Stomach (tissue), 9 donors: ENCODE data around the gene TDRD15. TPM values are rescaled to one million over a fixed set of nuclear protein-coding genes. Genes with fewer than 3 reads are reported as not detected.

ENCODE experiments used
- DNase-seq, 2 donors: peaks; one replicate each; pipeline versions ENCODE4 v3.0.0 to v3.0.0-alpha.2; 2013 to 2019
- H3K27ac ChIP-seq, 5 donors: fragments of 200-600 bp in 4 of 5; sonication (generic) in 4 of 5; one replicate each; pipeline ENCODE4 v1.5.1; 2013 to 2019; ENCODE audit warnings: mild to moderate bottlenecking in 1 of 5, moderate library complexity in 1 of 5
- H3K27me3 ChIP-seq, 3 donors: fragments of 200-600 bp; sonication (generic); one replicate each; pipeline ENCODE4 v1.5.1; 2017 to 2019; ENCODE audit warnings: mixed run types in 1 of 3
- H3K36me3 ChIP-seq, 4 donors: fragments of 200-600 bp; sonication (generic); 1 replicate in 3 of 4; 2 replicates in 1 of 4; pipeline ENCODE4 v1.5.1; 2016 to 2019
- H3K4me1 ChIP-seq, 4 donors: fragments of 200-600 bp; sonication (generic); one replicate each; pipeline ENCODE4 v1.5.1; 2016 to 2019
- H3K4me3 ChIP-seq, 4 donors: fragments of 200-600 bp; sonication (generic) in 3 of 4; one replicate each; pipeline ENCODE4 v1.5.1; 2016 to 2019; ENCODE audit warnings: mild to moderate bottlenecking in 1 of 4
- H3K9me3 ChIP-seq, 4 donors: fragments of 200-600 bp; sonication (generic); one replicate each; pipeline ENCODE4 v1.5.1; 2016 to 2019
- EP300 ChIP-seq: sonication (generic); formaldehyde crosslinking; IDR thresholded peaks from one replicate; pipeline ENCODE4 v1.6.1; 2017; ENCODE audit warnings: antibody characterized with exemption
- POLR2A ChIP-seq, 4 donors: fragments of 450-650 bp; IDR thresholded peaks; one replicate each; pipeline ENCODE4 v1.6.1; 2016; ENCODE audit warnings: antibody characterized with exemption in 4 of 4, control low read depth in 2 of 4, mild to moderate bottlenecking in 1 of 4, moderate library complexity in 1 of 4
- POLR2AphosphoS5 ChIP-seq, 3 donors: sonication (generic); formaldehyde crosslinking; IDR thresholded peaks; one replicate each; pipeline ENCODE4 v1.6.1; 2016; ENCODE audit warnings: antibody characterized with exemption in 3 of 3
- WGBS, 5 donors: extraction: QIAGEN DNeasy Blood & Tissue Kit in 3 of 5; methylation state at CpG; one replicate each; pipeline versions ENCODE4 v1.1.5 to v1.1.7; 2013 to 2018; 5-methylcytosine and 5-hydroxymethylcytosine counted together
- intact Hi-C: fragments of 100-400 bp; cut with DNase I; formaldehyde crosslinking; loops from one replicate; pipeline ENCODE4 v1.15.1; 2023; ENCODE audit warnings: low total_unique reads
- polyA plus RNA-seq, 3 donors: library from polyadenylated mRNA; stranded (reverse); fragments of 200-250 nt; gene quantifications; one replicate each; pipeline ENCODE4 v1.2.3, GENCODE V29; 2013
- total RNA-seq, 5 donors: library from RNA; depleted of rRNA; stranded (reverse); fragments of >200 nt; gene quantifications; one replicate each; pipeline versions ENCODE4 v1.1.0 to v1.2.3, GENCODE V29; 2014 to 2016
- TF ChIP-seq, protein P1 (sequence below), 7 experiments: fragments of 450-650 bp in 4 of 7; fragments of 200-600 bp in 3 of 7; sonication (generic) in 3 of 7; IDR thresholded peaks; one replicate each; pipeline ENCODE4 v1.5.1; 2016 to 2019; ENCODE audit warnings: antibody characterized with exemption in 7 of 7, control low read depth in 2 of 7, mild to moderate bottlenecking in 1 of 7
- donor health status: healthy with polysubstance abuse.
- donor health status: Bipolar disorder and iron deficiency.
- donor health status: healthy.

TDRD15 gene
- total and polyA plus RNA-seq, 8 donors, result under 0.01 TPM; not detected in 7

DNA sequence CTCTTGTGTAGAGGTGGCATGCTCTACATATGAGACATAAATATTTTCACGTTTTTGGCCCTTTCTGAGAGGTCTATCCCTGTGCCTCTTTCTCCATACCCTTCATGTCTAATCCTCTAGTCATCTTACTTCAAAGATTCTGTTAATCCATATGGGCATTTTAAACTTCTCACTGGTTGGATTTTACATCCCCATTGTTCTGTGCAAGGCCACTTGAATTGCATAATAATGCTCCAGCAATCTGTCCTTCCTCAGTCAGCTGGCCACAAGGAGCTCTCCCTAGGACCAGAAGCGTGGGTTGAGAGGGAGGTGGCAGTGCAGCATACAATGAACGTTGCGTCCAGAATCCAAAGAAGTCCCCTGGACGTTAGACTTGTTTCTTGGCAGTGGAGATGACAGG is 58.2 kb downstream of the TDRD15 start:
- TF ChIP-seq EP300 (no peak), POLR2AphosphoS5 (IDR thresholded peaks at IDR 0.05) (no peak), POLR2A (IDR thresholded peaks at IDR 0.05) (no peak)
- TF ChIP-seq, protein P1, sequence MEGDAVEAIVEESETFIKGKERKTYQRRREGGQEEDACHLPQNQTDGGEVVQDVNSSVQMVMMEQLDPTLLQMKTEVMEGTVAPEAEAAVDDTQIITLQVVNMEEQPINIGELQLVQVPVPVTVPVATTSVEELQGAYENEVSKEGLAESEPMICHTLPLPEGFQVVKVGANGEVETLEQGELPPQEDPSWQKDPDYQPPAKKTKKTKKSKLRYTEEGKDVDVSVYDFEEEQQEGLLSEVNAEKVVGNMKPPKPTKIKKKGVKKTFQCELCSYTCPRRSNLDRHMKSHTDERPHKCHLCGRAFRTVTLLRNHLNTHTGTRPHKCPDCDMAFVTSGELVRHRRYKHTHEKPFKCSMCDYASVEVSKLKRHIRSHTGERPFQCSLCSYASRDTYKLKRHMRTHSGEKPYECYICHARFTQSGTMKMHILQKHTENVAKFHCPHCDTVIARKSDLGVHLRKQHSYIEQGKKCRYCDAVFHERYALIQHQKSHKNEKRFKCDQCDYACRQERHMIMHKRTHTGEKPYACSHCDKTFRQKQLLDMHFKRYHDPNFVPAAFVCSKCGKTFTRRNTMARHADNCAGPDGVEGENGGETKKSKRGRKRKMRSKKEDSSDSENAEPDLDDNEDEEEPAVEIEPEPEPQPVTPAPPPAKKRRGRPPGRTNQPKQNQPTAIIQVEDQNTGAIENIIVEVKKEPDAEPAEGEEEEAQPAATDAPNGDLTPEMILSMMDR (IDR thresholded peaks at IDR 0.05), result no peak
- Histone ChIP-seq H3K9me3 (no peaks in the 10 kb centered on the region), H3K36me3 (no peaks in the 10 kb centered on the region), H3K4me3 (no peak overlapping the region), H3K4me1 (no peaks in the 10 kb centered on the region), H3K27me3 (no peaks in the 10 kb centered on the region), H3K27ac (no peak overlapping the region)
- 73 to 82% (median 77%) methylated on average over 5 of the region's 5 CpGs for WGBS, 5 donors
- intact Hi-C loops, result no loop called here
- DNase-seq, result no peak

DNA sequence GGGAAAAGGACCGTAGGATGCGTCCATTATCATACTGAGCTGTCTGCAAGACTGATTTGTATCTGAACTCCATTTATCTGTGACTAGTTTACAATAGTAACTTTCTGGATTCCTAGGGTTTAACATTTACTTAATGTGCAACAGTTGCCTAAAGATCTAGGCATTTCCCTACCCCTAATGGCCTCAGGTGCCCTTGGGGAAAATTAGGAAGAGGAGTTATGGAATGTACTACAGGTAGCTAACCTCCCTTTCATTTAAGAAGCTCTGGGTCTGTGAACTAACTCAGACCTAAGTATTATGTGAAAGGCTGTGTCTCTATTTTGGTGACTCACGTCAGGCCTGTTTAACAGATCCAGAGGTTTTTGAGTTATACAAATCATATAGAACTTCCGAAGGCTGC is 59.5 kb downstream of the TDRD15 start:
- WGBS, 5 donors, result 63 to 82% (median 67%) methylated on average over 4 of the region's 4 CpGs
- TF ChIP-seq POLR2AphosphoS5 (IDR thresholded peaks at IDR 0.05), result no peak
- Histone ChIP-seq H3K36me3 (no peaks in the 10 kb centered on the region), H3K27ac (no peak overlapping the region), H3K4me1 (no peaks in the 10 kb centered on the region), H3K9me3 (no peaks in the 10 kb centered on the region), H3K4me3 (no peak overlapping the region), H3K27me3 (no peaks in the 10 kb centered on the region)
- intact Hi-C loops, result no loop called here
- no peak for DNase-seq

DNA sequence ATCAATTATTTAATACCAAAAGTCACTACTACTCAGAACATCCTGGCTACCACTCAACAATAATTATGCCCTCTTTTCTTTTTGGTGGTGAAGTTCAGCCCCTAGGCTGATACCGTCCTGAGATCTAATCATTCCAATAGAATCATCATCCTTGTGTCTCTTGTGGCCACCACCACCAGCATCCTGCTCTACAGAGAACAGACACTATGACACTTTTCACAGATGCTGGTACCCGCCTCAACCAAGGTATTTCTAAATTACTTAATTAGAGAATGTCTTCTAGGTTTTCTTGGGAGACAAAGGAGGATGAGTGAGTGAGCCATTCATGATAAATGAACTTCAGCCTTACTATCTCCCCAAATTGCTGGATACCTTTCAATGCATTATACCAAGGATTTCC is 60.0 kb downstream of the TDRD15 start:
- no peak for TF ChIP-seq POLR2AphosphoS5 (IDR thresholded peaks at IDR 0.05)
- no peak for TF ChIP-seq EP300
- TF ChIP-seq, protein P1 (IDR thresholded peaks at IDR 0.05), result no peak
- TF ChIP-seq POLR2A (IDR thresholded peaks at IDR 0.05), result no peak
- Histone ChIP-seq H3K4me3 (no peak overlapping the region), H3K9me3 (no peaks in the 10 kb centered on the region), H3K36me3 (no peaks in the 10 kb centered on the region), H3K4me1 (no peaks in the 10 kb centered on the region), H3K27ac (no peak overlapping the region), H3K27me3 (no peaks in the 10 kb centered on the region)
- intact Hi-C loops, result no loop called here
- 70 to 89% (median 85%) methylated on average over 2 of the region's 2 CpGs for WGBS, 5 donors
- no peak for DNase-seq

DNA sequence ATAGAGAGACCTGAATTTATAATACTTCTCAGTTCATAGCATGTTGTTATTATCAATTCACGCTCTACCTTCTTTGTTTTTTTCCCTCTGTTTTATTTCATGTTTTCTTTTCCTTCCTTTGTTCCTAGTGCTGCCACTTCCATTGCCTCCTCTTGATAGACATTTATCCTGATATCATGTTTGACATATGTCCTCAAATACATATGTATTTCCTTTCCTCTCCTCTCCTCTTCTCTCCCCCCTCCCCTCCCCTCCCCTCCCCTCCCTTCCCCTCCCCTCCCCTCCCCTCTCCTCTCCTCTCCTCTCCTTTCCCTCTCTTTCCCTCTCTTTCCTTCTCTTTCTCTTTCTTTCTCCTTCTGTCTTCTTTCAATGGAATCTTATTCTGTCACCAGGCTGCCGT is 67.8 kb downstream of the TDRD15 start:
- Histone ChIP-seq H3K27ac (no peak overlapping the region), H3K36me3 (no peaks in the 10 kb centered on the region), H3K9me3 (no peaks in the 10 kb centered on the region), H3K27me3 (no peaks in the 10 kb centered on the region), H3K4me1 (no peaks in the 10 kb centered on the region), H3K4me3 (no peak overlapping the region)
- no peak for TF ChIP-seq POLR2A (IDR thresholded peaks at IDR 0.05)
- TF ChIP-seq EP300, result no peak
- no peak for DNase-seq
- WGBS, 5 donors, result 91 to 100% (median 96%) methylated on average over 1 to 2 of the region's 2 CpGs
- intact Hi-C loops, result no loop called here

Other genes starting within 250 kb of the TDRD15 start
- 10 to 100 TPM in 1 of 5 donors, 1 to 10 TPM in 1, under 1 TPM in 2, not detected in 1; under 0.01 to 30.7 (median 3.3) TPM for gene APOB, start 79.9 kb upstream of the TDRD15 start, total RNA-seq
- under 1 TPM in 1 of 3 donors, not detected in 2; 0.03 TPM for gene APOB, start 79.9 kb upstream of the TDRD15 start, polyA plus RNA-seq